Esophagus squamous epithelium (tissue), 5 donors: ENCODE measurements around the gene EID3. TPM values are rescaled to one million over a fixed set of nuclear protein-coding genes. Genes with fewer than 3 reads are reported as not detected.

Experiments
- DNase-seq: peaks from one replicate; lab custom pipeline; 2025; lab: John Stamatoyannopoulos, UW
- H3K27ac ChIP-seq, 4 donors: fragments of 200-600 bp; sonication (generic); one replicate each; pipeline ENCODE4 v1.5.1; 2016 to 2019; ENCODE audit warnings: mild to moderate bottlenecking in 1 of 4
- H3K27me3 ChIP-seq, 4 donors: fragments of 200-600 bp; sonication (generic); 1 replicate in 3 of 4; 2 replicates in 1 of 4; pipeline versions ENCODE4 v1.5.1 to v1.6.0; 2017 to 2021; ENCODE audit warnings: antibody characterized with exemption in 1 of 4
- H3K36me3 ChIP-seq, 3 donors: fragments of 200-600 bp; sonication (generic); one replicate each; pipeline ENCODE4 v1.5.1; 2016 to 2019
- H3K4me1 ChIP-seq, 3 donors: fragments of 200-600 bp; sonication (generic); one replicate each; pipeline ENCODE4 v1.5.1; 2017 to 2019
- H3K4me3 ChIP-seq, 4 donors: fragments of 200-600 bp; sonication (generic); 1 replicate in 3 of 4; 2 replicates in 1 of 4; pipeline ENCODE4 v1.5.1; 2016 to 2019; ENCODE audit warnings: mild to moderate bottlenecking in 2 of 4, moderate library complexity in 1 of 4
- H3K9me3 ChIP-seq, 3 donors: fragments of 200-600 bp; sonication (generic); one replicate each; pipeline ENCODE4 v1.5.1; 2016 to 2019
- CTCF ChIP-seq, 6 experiments: fragments of 450-650 bp in 4 of 6; fragments of 200-600 bp in 2 of 6; sonication (generic) in 2 of 6; IDR thresholded peaks; one replicate each; pipeline ENCODE4 v1.5.1; 2016 to 2019; ENCODE audit warnings: antibody characterized with exemption in 6 of 6, mild to moderate bottlenecking in 4 of 6, moderate library complexity in 4 of 6
- POLR2A ChIP-seq, 4 donors: fragments of 450-650 bp; IDR thresholded peaks; one replicate each; pipeline ENCODE4 v1.6.1; 2017; ENCODE audit warnings: antibody characterized with exemption in 4 of 4, mild to moderate bottlenecking in 4 of 4, moderate library complexity in 3 of 4
- WGBS, 2 donors: methylation state at CpG; one replicate each; pipeline ENCODE4 v1.1.5; 2018; 5-methylcytosine and 5-hydroxymethylcytosine counted together
- intact Hi-C: fragments of 100-400 bp; cut with DNase I; formaldehyde crosslinking; loops from one replicate; pipeline ENCODE4 v1.15.0; 2022
- total RNA-seq, 4 donors: library from RNA; depleted of rRNA; stranded (reverse); fragments of >200 nt; gene quantifications; one replicate each; pipeline ENCODE4 v1.1.0, GENCODE V29; 2016
- donor health status: DM: yes; HTN: yes; CAD: no.

The EID3 gene
- total RNA-seq, 4 donors from 2014 or later: 1.8 to 17.1 (median 7.0) TPM

DNA sequence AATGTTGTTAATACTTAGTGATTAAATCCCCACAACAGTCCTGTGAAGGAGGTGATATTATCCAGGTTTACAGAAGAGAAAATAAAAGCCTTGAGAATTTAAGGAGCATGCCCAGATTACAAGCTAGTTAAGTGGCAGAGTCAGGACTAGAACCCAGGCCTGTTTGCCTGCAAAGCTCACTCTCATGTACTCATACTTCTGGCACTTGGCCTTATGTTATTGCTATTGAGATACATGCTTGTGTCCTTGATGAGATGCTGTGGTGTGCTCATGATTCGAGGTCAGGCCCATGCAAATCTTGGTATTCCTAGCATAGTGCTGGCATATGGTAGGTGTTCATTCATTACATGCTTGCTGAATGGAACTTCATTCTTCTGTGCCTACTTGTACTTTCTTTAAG lies 7.6 kb upstream of the EID3 start:
- 73 to 91% methylated on average over 1 of the region's 1 CpG for WGBS, 2 donors
- intact Hi-C loops: no loop called here
- no peak for DNase-seq

GRCh38 chr12:104296718-104297117 lies 6.8 kb upstream of the EID3 start:
- Histone ChIP-seq H3K4me3 (peak overlapping the region in 1 of 4 donors; percentile 4), H3K36me3 (peaks cover 0 to 94% (median 5%) of the 10 kb centered on the region in 3 donors), H3K9me3 (no peaks in the 10 kb centered on the region), H3K27me3 (no peaks in the 10 kb centered on the region), H3K4me1 (peaks cover 5 to 84% (median 41%) of the 10 kb centered on the region in 3 donors), H3K27ac (no peak overlapping the region)
- intact Hi-C loops: no loop called here
- TF ChIP-seq POLR2A (IDR thresholded peaks at IDR 0.05) (no peak), CTCF (IDR thresholded peaks at IDR 0.05) (no peak)
- no peak for DNase-seq
- 62 to 72% methylated on average over 2 to 3 of the region's 4 CpGs for WGBS, 2 donors

More for the DNA sequence above, 7.6 kb upstream of the EID3 start:
- Histone ChIP-seq H3K4me3 (no peak overlapping the region), H3K27me3 (no peaks in the 10 kb centered on the region), H3K9me3 (no peaks in the 10 kb centered on the region), H3K4me1 (peaks cover 5 to 82% (median 41%) of the 10 kb centered on the region in 3 donors), H3K27ac (no peak overlapping the region), H3K36me3 (peaks cover 0 to 97% (median 10%) of the 10 kb centered on the region in 3 donors)
- TF ChIP-seq CTCF (IDR thresholded peaks at IDR 0.05): no peak
- TF ChIP-seq POLR2A (IDR thresholded peaks at IDR 0.05): no peak

DNA sequence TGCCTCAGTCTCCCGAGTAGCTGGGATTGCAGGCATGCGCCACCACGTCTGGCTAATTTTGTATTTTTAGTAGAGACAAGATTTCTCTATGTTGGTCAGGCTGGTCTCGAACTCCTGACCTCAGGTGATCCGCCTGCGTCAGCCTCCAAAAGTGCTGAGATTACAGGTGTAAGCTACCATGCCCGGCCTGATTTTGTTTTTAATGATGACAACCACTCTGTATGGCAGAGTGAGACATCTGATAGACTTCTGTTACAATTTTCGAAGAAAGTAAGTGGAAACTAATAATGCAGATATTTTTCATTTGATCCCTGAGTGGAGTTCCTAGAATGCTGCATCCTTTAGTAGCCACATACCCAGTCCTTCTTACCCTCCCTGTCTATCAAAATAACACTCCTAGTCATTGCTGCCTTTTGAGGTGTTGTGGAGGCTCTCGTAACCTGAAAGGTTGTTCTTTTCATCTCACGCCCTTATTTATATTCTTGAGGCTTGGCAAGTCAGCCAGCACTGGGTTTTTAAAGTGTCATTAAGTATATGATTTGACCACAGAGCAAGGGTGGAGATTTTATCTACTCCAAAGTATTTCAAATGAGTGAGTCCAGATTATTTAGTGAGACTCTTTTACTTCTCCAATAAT lies 5.9 kb upstream of the EID3 start:
- Histone ChIP-seq H3K36me3 (peaks cover 0 to 85% (median 0%) of the 10 kb centered on the region in 3 donors), H3K27ac (no peak overlapping the region), H3K4me1 (peaks cover 5 to 82% (median 37%) of the 10 kb centered on the region in 3 donors), H3K4me3 (no peak overlapping the region), H3K27me3 (no peaks in the 10 kb centered on the region), H3K9me3 (no peaks in the 10 kb centered on the region)
- no peak for TF ChIP-seq CTCF (IDR thresholded peaks at IDR 0.05)
- no peak for TF ChIP-seq POLR2A (IDR thresholded peaks at IDR 0.05)
- DNase-seq: no peak
- intact Hi-C loops: no loop called here
- 79 to 85% methylated on average over 10 of the region's 10 CpGs for WGBS, 2 donors

DNA sequence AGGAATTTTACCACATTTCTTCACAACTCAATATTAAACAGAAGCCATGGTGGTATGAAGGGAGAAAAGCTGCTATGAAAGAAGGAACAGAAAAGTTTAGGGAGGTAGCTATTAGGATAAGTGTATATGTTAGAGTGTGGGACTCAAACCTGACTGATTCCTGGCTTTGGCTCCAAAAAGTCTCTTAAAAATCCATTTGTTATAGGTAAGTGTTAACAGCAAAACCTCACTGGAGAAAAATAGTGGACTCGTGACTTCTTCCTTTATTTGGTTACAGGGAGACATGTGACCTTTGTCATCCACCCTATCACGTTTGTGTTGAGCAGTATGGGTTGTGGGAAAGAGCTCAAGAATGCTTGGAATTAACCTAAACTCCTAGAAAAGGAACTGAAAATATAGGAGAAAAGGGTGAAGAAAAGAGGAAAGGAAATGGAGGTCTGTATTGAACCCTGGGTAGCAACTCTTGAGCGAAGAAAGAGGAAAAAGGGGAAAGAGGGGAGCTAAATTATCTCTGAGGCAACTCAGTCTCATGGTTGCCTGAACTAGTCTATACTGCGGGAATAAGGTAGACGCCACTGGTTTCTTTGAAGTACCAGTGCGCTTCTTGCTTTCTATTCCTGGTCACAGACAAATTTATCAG lies 3.6 kb upstream of the EID3 start:
- Histone ChIP-seq H3K4me1 (peaks cover 12 to 89% (median 40%) of the 10 kb centered on the region in 3 donors), H3K27me3 (no peaks in the 10 kb centered on the region), H3K36me3 (peaks cover 0 to 61% (median 0%) of the 10 kb centered on the region in 3 donors), H3K4me3 (no peak overlapping the region), H3K27ac (no peak overlapping the region), H3K9me3 (no peaks in the 10 kb centered on the region)
- 71 to 76% methylated on average over 6 of the region's 6 CpGs for WGBS, 2 donors
- no peak for TF ChIP-seq POLR2A (IDR thresholded peaks at IDR 0.05)
- no peak for TF ChIP-seq CTCF (IDR thresholded peaks at IDR 0.05)
- no peak for DNase-seq
- intact Hi-C loops: no loop called here
